HG02852 (cell line): Measurements from ENCODE around the gene MYO1B.

Source experiments
- ATAC-seq: cut with Tn5 transposase; IDR thresholded peaks from one replicate; pipeline ENCODE4 v1.9.1; 2021; ENCODE audit warnings: mild to moderate bottlenecking, moderate library complexity; ENCODE audit not compliant: unreplicated experiment

The MYO1B gene

DNA sequence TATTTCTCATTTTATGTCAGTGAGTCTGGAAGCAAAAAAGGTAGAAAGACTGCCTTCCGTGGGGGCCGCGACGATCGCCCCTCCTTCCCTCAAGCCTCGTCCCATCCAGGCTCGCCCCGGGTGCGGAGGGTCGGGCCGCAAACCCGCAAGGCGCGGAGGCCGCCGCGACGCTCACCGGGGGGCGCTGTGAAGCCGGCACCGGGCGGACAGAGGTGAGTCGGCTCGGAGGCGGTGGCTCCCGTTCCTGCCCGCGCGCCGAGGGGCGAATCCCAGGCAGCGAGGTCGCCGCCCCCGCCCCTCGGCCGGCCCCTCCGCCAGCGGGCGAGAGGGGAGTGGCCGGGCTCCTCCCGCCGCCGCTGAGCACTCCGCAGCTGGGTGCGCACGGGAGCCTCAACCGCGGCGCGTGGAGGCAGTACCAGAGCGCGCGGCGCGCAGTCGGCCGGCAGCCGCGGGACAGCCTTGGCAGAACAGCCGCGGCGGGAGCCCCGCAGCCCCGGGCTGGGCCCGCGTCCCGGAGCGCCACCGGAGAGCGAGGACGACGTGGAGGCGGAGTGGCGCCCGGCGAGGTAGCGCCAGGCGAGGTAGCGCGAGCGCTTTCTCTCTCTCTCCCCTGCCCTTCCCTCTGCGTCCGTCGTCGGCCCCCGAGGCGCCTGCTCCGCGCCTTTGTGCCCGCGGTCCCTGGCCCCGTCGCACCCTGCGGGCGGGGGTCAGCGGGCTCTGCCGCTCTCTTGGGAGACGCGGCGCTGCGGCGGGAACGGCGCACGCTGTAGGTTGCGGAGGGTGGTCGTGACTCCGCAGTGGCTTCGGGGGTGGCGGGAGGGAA, at the start of gene MYO1B:
MYO1B (plus strand) TSS at position 359 of the 823 bp plus-strand sequence. CDS start 31,492 bp downstream, outside the sequence.
- peak; percentile 44 for ATAC-seq

GRCh38 chr2:191197096-191197495, 48.1 kb upstream of the MYO1B start:
- ATAC-seq = no peak

GRCh38 chr2:191198271-191198670, 46.9 kb upstream of the MYO1B start:
- no peak for ATAC-seq

- no peak for ATAC-seq
Measured at GRCh38 chr2:191199929-191200512, 45.2 kb upstream of the MYO1B start.

- ATAC-seq = no peak
Measured at GRCh38 chr2:191200910-191201309, 44.3 kb upstream of the MYO1B start.

DNA sequence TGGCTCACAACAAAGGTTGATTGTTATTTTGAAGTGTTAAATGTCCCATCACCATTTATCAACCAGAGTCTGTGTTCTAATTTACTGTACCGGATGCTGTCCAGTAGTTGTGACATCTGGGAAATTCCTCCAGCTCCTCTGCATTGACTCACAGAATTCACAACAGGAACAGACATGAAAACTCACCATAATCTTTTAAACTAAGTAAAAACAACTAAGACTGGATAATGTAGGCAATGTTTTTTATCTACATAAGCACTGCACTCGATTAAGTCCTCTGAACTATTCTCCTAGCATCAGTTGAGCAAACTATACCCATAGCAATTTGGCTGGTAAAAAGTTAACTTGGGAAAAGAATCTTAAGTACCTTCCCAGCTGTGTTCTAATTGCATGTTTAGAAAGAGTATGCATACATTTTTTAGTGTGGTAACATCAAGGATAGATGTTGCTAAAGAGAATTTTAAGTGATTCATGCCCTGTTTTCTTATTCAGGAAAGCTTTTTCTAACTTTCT, 42.9 kb upstream of the MYO1B start:
- no peak for ATAC-seq

GRCh38 chr2:191202881-191203397, 42.3 kb upstream of the MYO1B start:
- ATAC-seq = no peak

DNA sequence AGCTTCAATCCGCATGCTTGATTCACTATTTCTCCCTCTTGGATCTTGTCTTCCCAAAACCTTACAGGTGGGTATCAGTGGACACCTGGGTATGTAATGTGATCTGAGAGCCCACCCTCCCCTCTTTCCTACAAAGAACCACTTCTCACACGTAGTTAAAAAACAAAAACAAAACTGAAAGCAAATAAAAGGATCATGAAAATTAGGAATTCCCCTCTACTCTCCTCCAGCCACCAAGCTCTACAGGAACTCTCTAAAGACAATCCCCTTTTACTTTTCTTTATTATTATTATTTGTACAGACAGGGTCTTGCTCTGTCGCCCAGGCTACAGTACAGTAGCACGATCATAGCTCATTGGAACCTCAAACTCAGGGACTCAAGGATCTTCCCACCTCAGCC, 40.8 kb upstream of the MYO1B start:
- ATAC-seq = peak; percentile 66

- ATAC-seq = no peak
Measured at GRCh38 chr2:191206613-191207471, 38.4 kb upstream of the MYO1B start.

DNA sequence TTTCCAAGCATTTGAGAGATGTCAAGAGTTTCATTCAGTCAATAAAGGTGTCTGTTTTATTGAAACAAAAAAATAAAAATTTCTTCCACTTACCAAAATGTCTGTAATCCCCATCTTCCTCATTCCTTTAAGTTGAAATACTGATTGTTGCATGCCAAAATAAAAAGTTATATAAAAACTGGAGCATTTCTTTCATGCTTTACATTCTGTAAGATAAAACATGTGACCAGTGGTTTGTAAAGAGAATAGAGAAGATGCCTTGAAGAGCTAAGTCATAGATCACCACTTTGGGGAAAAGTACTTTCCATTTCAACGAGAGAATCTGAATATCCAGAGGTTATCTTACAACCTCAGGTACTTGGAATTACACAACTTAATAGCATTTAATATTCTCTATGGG, 35.9 kb upstream of the MYO1B start:
- no peak for ATAC-seq

DNA sequence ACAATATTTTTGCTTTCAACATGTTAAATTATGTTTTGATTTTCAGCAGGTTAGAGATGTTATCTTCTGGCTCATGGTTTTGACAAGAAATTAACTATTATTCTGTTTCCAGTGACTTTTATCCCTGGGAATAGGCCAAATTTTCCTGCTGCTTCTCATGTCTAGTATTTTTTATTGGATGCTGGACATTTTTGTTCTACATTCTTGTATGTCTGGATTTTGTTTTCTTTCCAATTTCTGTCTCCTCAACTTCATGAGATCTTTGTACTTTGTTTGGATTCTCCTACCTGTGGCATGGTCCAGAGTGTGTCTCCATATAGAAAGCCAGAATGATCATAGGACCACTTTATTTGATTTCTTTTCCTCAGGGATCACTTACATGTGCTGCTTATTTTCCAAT, 33.1 kb upstream of the MYO1B start:
- ATAC-seq = no peak

GRCh38 chr2:191213333-191213732, 31.9 kb upstream of the MYO1B start:
- no peak for ATAC-seq

DNA sequence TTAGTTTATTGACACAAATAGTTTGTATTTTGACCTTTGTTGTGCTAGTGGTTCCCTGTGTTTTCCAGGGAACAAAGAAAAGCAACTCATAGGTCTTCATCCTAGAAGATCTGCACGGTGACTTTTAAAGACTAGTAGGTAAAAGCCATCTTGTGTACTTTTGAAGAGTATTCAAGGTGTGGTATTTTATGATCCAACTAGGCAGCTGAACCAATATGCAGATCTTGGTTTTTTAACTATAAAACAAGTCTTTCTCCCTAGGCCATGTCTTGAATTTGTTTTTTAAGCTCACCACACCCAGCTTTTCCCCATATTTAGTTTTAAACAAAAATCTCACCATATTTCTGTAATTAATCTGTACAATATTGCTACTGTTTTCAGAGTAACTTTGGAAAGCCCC, 30.0 kb upstream of the MYO1B start:
- no peak for ATAC-seq

DNA sequence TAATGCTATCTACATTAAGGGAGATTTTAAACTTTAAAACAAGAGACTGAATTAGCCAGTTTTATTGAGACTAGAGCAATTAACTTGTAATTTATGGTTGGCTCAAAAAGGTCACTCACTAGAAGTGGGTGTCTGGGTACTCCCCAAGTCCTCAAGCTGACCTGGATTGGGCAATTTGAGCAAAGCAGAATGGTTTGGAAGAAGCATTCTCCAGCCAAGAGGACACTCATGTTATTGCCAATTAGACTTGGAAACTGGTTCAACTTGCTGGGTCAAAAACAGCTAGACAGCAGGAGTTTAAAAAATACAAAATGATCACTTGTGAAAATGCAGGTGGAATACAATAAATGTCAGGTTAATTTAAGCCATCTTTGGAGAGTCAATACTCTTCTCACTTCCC, 29.5 kb upstream of the MYO1B start:
- no peak for ATAC-seq

DNA sequence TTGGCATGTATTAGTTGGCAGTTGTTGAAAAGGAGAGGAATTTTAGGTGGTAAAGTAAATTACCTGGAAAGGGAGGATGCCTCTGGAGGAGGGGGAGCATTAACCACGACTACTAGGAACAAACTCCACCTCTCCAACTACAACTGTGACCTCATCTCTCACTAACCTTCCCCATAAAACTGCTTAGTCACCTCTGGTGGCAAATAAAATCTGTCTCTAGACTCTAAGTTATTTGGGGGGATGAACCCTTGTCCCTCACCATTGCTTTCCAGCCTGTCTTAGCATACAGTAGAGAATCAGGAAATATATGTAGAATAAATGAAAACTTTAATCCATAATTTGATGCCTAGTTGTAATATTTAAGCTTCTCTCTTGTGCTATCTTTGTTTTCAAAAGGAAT, 27.6 kb upstream of the MYO1B start:
- no peak for ATAC-seq

- no peak for ATAC-seq
Measured at GRCh38 chr2:191218292-191218898, 26.8 kb upstream of the MYO1B start.

- ATAC-seq = peak; percentile 43
Measured at GRCh38 chr2:191220671-191221070, 24.5 kb upstream of the MYO1B start.

DNA sequence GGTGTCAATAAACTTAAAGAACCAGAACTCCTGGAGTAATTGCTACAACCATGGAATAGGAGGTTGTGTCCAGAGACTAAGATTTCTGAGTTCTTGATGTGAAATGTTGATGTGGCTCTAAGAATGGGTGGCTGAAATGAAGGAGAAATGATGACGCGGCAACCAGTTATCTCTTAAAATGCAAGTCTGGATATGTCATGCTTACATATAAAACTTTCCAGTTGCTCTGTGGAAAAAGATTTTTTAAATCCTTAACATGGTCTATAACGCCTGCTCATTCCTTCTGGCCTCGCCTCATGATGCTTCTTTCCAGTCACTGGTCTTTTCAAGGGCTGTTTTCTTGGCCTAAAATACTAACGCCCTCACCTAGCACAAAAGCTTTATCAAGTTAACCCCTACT, 23.5 kb upstream of the MYO1B start:
- ATAC-seq = no peak

GRCh38 chr2:191222507-191222906, 22.7 kb upstream of the MYO1B start:
- ATAC-seq = no peak

DNA sequence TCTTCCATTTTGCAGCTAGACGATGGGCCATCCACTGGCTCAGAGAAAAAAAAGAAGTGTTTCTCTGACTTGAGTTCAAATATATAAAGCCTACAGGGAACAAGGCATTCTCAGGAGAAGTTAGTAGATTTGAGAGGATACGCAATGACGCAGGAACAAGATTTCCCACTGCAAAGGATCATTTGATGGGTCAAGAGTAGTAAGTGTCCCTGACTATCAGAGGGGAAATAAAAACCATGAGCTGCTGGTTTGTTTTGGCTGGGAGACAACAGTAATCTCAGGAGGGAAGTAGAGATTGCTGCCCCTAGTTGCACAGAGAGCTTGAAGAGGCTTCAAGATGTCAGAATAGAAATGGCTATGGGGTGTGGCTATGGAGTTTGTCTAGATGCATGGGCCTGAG, 22.3 kb upstream of the MYO1B start:
- ATAC-seq = no peak

- no peak for ATAC-seq
Measured at GRCh38 chr2:191225126-191225525, 20.1 kb upstream of the MYO1B start.
